SK-N-SH treated with all-trans-retinoic acid at 6 μM for 48 hours (cell line): Measurements from ENCODE around the gene FHIT.

Experiments used
- ATAC-seq: fragments of 200-7000 bp; cut with Tn5 transposase; 3 replicates; pipeline ENCODE4 v1.9.1; 2020; ENCODE audit warnings: mild to moderate bottlenecking, moderate library complexity
- BACH2 ChIP-seq: fragments of 250-450 bp; sonication (Bioruptor Pico); IDR thresholded peaks from 2 replicates; pipeline ENCODE4 v1.9.0; 2021; ENCODE audit warnings: mild to moderate bottlenecking, borderline replicate concordance
- CREB5 ChIP-seq: fragments of 250-450 bp; sonication (Bioruptor Pico); IDR thresholded peaks from 2 replicates; pipeline ENCODE4 v1.5.1; 2020; ENCODE audit warnings: low read depth, mild to moderate bottlenecking, moderate library complexity
- CSDC2 ChIP-seq: fragments of 250-450 bp; sonication (Bioruptor Pico); IDR thresholded peaks from 2 replicates; pipeline ENCODE4 v1.5.0; 2020; ENCODE audit warnings: mild to moderate bottlenecking, moderate library complexity
- CSRNP3 ChIP-seq: fragments of 250-450 bp; sonication (Bioruptor Pico); IDR thresholded peaks from 2 replicates; pipeline ENCODE4 v1.5.1; 2021; ENCODE audit warnings: mild to moderate bottlenecking, moderate library complexity
- ESRRG ChIP-seq: fragments of 250-450 bp; sonication (Bioruptor Pico); IDR thresholded peaks from 2 replicates; pipeline ENCODE4 v1.6.1; 2021; ENCODE audit warnings: mild to moderate bottlenecking
- GLIS3 ChIP-seq: fragments of 250-450 bp; sonication (Bioruptor Pico); IDR thresholded peaks from 2 replicates; pipeline ENCODE4 v1.5.0; 2020; ENCODE audit warnings: mild to moderate bottlenecking, moderate library complexity
- ISL1 ChIP-seq: fragments of 250-450 bp; sonication (Bioruptor Pico); IDR thresholded peaks from 2 replicates; pipeline ENCODE4 v2.1.2; 2022; ENCODE audit warnings: mild to moderate bottlenecking, moderate library complexity
- OSR1 ChIP-seq: fragments of 250-450 bp; sonication (Bioruptor Pico); IDR thresholded peaks from 2 replicates; pipeline ENCODE4 v1.8.0; 2022; ENCODE audit warnings: moderate library complexity, mild to moderate bottlenecking, inconsistent platforms
- PATZ1 ChIP-seq: fragments of 250-450 bp; sonication (Bioruptor Pico); IDR thresholded peaks from 2 replicates; pipeline ENCODE4 v1.8.0; 2020; ENCODE audit warnings: mild to moderate bottlenecking, moderate library complexity, borderline replicate concordance
- POU6F1 ChIP-seq: fragments of 250-450 bp; sonication (Bioruptor Pico); IDR thresholded peaks from 2 replicates; pipeline ENCODE4 v1.8.0; 2021; ENCODE audit warnings: low read depth, mild to moderate bottlenecking, moderate library complexity, borderline replicate concordance
- PPARA ChIP-seq: fragments of 250-450 bp; sonication (Bioruptor Pico); IDR thresholded peaks from 2 replicates; pipeline ENCODE4 v1.5.0; 2020; ENCODE audit warnings: mild to moderate bottlenecking, borderline replicate concordance
- RARB ChIP-seq: fragments of 250-450 bp; sonication (Bioruptor Pico); IDR thresholded peaks from 2 replicates; pipeline ENCODE4 v1.8.0; 2021; ENCODE audit warnings: mild to moderate bottlenecking, moderate library complexity
- SNAI2 ChIP-seq: fragments of 250-450 bp; sonication (Bioruptor Pico); IDR thresholded peaks from 2 replicates; pipeline ENCODE4 v1.5.0; 2020; ENCODE audit warnings: mild to moderate bottlenecking, moderate library complexity
- TCF4 ChIP-seq: fragments of 250-450 bp; sonication (Bioruptor Pico); IDR thresholded peaks from 2 replicates; pipeline ENCODE4 v1.8.0; 2021; ENCODE audit warnings: mild to moderate bottlenecking, moderate library complexity, borderline replicate concordance
- TOX ChIP-seq: fragments of 250-450 bp; sonication (Bioruptor Pico); IDR thresholded peaks from 2 replicates; pipeline ENCODE4 v1.8.0; 2021; ENCODE audit warnings: mild to moderate bottlenecking, moderate library complexity, borderline replicate concordance
- TSHZ2 ChIP-seq: fragments of 250-450 bp; sonication (Bioruptor Pico); IDR thresholded peaks from 2 replicates; pipeline ENCODE4 v1.5.0; 2020; ENCODE audit warnings: mild to moderate bottlenecking, moderate library complexity
- ZC3H10 ChIP-seq: fragments of 250-450 bp; sonication (Bioruptor Pico); IDR thresholded peaks from 2 replicates; pipeline ENCODE4 v1.5.1; 2021; ENCODE audit warnings: mild to moderate bottlenecking, moderate library complexity
- ZFP3 ChIP-seq: fragments of 250-450 bp; sonication (Bioruptor Pico); IDR thresholded peaks from 2 replicates; pipeline ENCODE4 v1.5.0; 2020; ENCODE audit warnings: mild to moderate bottlenecking, moderate library complexity
- ZFP30 ChIP-seq: fragments of 450-650 bp; formaldehyde crosslinking; IDR thresholded peaks from 2 replicates; pipeline ENCODE4 v1.5.0; 2022; ENCODE audit warnings: mild to moderate bottlenecking, moderate library complexity
- ZNF565 ChIP-seq: fragments of 450-650 bp; formaldehyde crosslinking; conservative IDR thresholded peaks from 2 replicates; pipeline ENCODE4 v1.5.0; 2020; ENCODE audit warnings: low read depth, mild to moderate bottlenecking, moderate library complexity
- ZNF70 ChIP-seq: fragments of 450-650 bp; formaldehyde crosslinking; IDR thresholded peaks from 2 replicates; pipeline ENCODE4 v1.5.0; 2020; ENCODE audit warnings: mild to moderate bottlenecking, moderate library complexity
- ZNF8 ChIP-seq: fragments of 450-650 bp; formaldehyde crosslinking; IDR thresholded peaks from 2 replicates; pipeline ENCODE4 v1.5.0; 2020; ENCODE audit warnings: mild to moderate bottlenecking, moderate library complexity

FHIT gene

GRCh38 chr3:61015408-61015807 is 235.8 kb downstream of the FHIT start (continued):
- no peak for TF ChIP-seq PATZ1 (CRISPR knock-in tag)
- peak; percentile 59; the same call in 1 of the 2 replicates for TF ChIP-seq ISL1 (CRISPR knock-in tag)
- TF ChIP-seq ZFP3, result no peak
- TF ChIP-seq ZC3H10 (CRISPR knock-in tag), result no peak
- TF ChIP-seq ZNF8 (CRISPR knock-in tag), result no peak
- no peak for TF ChIP-seq BACH2 (CRISPR knock-in tag)
- TF ChIP-seq TSHZ2 (CRISPR knock-in tag), result no peak
- TF ChIP-seq OSR1 (CRISPR knock-in tag), result no peak
- no peak for TF ChIP-seq ZFP30 (CRISPR knock-in tag)
- TF ChIP-seq ESRRG (CRISPR knock-in tag), result no peak
- TF ChIP-seq CREB5 (CRISPR knock-in tag), result 0 out of 2 replicates have a peak, but pooled peaks have one; percentile 22
- no peak for TF ChIP-seq TCF4 (CRISPR knock-in tag)
- TF ChIP-seq PPARA, result no peak
- TF ChIP-seq RARB (CRISPR knock-in tag), result no peak

- no peak for ATAC-seq
- TF ChIP-seq ZNF565 (CRISPR knock-in tag) (no peak), ZC3H10 (CRISPR knock-in tag) (no peak), POU6F1 (no peak), BACH2 (CRISPR knock-in tag) (no peak), ZNF70 (CRISPR knock-in tag) (no peak), CSDC2 (CRISPR knock-in tag) (no peak), OSR1 (CRISPR knock-in tag) (no peak), ZFP3 (no peak), TCF4 (CRISPR knock-in tag) (no peak), CSRNP3 (CRISPR knock-in tag) (no peak), RARB (CRISPR knock-in tag) (no peak), TSHZ2 (CRISPR knock-in tag) (no peak), ZNF8 (CRISPR knock-in tag) (no peak), TOX (CRISPR knock-in tag) (no peak), GLIS3 (CRISPR knock-in tag) (no peak), ZFP30 (CRISPR knock-in tag) (no peak), ISL1 (CRISPR knock-in tag) (no peak), ESRRG (CRISPR knock-in tag) (no peak), SNAI2 (CRISPR knock-in tag) (no peak)
Measured at GRCh38 chr3:61008998-61009380, 242.3 kb downstream of the FHIT start.
